Smooth muscle cell (in vitro differentiated cells): ENCODE measurements around the gene ADPRS. TPM values are rescaled to one million over a fixed set of nuclear protein-coding genes. Genes with fewer than 3 reads are reported as not detected.

Experiments used
- DNase-seq: peaks from one replicate; lab custom pipeline; 2025; ENCODE audit not compliant: unreplicated experiment; lab: John Stamatoyannopoulos, UW
- H2AFZ ChIP-seq: fragments of 200-600 bp; sonication (generic); 2 replicates; pipeline ENCODE4 v1.6.0; 2016; ENCODE audit warnings: antibody characterized with exemption, low read depth, mild to moderate bottlenecking
- H3F3A ChIP-seq: fragments of 200-600 bp; sonication (generic); 2 replicates; pipeline ENCODE4 v1.6.0; 2017; ENCODE audit warnings: antibody characterized with exemption, low read depth
- H3K27ac ChIP-seq: fragments of 200-600 bp; sonication (generic); 2 replicates; pipeline ENCODE4 v1.5.1; 2016; ENCODE audit warnings: low read depth, mild to moderate bottlenecking
- H3K27me3 ChIP-seq: fragments of 200-600 bp; sonication (generic); 2 replicates; pipeline ENCODE4 v1.6.1; 2016; ENCODE audit warnings: low read depth, mild to moderate bottlenecking
- H3K36me3 ChIP-seq: fragments of 200-600 bp; sonication (generic); 2 replicates; pipeline ENCODE4 v1.5.1; 2016; ENCODE audit warnings: low read depth
- H3K4me1 ChIP-seq: fragments of 200-600 bp; sonication (generic); 2 replicates; pipeline ENCODE4 v1.5.1; 2016; ENCODE audit warnings: low read depth
- H3K4me2 ChIP-seq: fragments of 200-600 bp; sonication (generic); 2 replicates; pipeline ENCODE4 v1.6.0; 2016; ENCODE audit warnings: mild to moderate bottlenecking
- H3K4me3 ChIP-seq: fragments of 200-600 bp; sonication (generic); 2 replicates; pipeline ENCODE4 v1.5.1; 2016; ENCODE audit warnings: mild to moderate bottlenecking
- H3K79me2 ChIP-seq: fragments of 200-600 bp; sonication (generic); 2 replicates; pipeline ENCODE4 v1.6.0; 2016; ENCODE audit warnings: low read depth, mild to moderate bottlenecking
- H3K9ac ChIP-seq: fragments of 200-600 bp; sonication (generic); 2 replicates; pipeline ENCODE4 v1.6.0; 2016; ENCODE audit warnings: low read depth
- H3K9me3 ChIP-seq: fragments of 200-600 bp; sonication (generic); replicated peaks from 2 replicates; pipeline ENCODE4 v1.5.1; 2016; ENCODE audit warnings: low read depth
- H4K20me1 ChIP-seq: fragments of 200-600 bp; sonication (generic); 2 replicates; pipeline ENCODE4 v1.6.0; 2016; ENCODE audit warnings: low read depth
- CTCF ChIP-seq: fragments of 200-600 bp; sonication (generic); IDR thresholded peaks from 2 replicates; pipeline ENCODE4 v1.5.1; 2017; ENCODE audit warnings: borderline replicate concordance, mild to moderate bottlenecking, antibody characterized with exemption; ENCODE audit not compliant: insufficient read depth, poor library complexity, severe bottlenecking
- WGBS: methylation state at CpG from one replicate; pipeline ENCODE4 v1.1.7; 2016; ENCODE audit warnings: low lambda C conversion rate; 5-methylcytosine and 5-hydroxymethylcytosine counted together
- polyA plus RNA-seq: library from polyadenylated mRNA; unstranded; fragments of >200 nt; fragmentation: Nextera tagmentation; extraction: Ambion mirVana; gene quantifications from 2 replicates; pipeline ENCODE4 v1.2.1, GENCODE V29; 2016
- total RNA-seq: library from RNA; depleted of rRNA; stranded (reverse); fragments of >200 nt; gene quantifications from 2 replicates; pipeline ENCODE4 v1.2.3, GENCODE V29; 2014

The ADPRS gene
- total and polyA plus RNA-seq, 2 experiments from 2014 or later: 31.0 to 38.8 TPM

DNA sequence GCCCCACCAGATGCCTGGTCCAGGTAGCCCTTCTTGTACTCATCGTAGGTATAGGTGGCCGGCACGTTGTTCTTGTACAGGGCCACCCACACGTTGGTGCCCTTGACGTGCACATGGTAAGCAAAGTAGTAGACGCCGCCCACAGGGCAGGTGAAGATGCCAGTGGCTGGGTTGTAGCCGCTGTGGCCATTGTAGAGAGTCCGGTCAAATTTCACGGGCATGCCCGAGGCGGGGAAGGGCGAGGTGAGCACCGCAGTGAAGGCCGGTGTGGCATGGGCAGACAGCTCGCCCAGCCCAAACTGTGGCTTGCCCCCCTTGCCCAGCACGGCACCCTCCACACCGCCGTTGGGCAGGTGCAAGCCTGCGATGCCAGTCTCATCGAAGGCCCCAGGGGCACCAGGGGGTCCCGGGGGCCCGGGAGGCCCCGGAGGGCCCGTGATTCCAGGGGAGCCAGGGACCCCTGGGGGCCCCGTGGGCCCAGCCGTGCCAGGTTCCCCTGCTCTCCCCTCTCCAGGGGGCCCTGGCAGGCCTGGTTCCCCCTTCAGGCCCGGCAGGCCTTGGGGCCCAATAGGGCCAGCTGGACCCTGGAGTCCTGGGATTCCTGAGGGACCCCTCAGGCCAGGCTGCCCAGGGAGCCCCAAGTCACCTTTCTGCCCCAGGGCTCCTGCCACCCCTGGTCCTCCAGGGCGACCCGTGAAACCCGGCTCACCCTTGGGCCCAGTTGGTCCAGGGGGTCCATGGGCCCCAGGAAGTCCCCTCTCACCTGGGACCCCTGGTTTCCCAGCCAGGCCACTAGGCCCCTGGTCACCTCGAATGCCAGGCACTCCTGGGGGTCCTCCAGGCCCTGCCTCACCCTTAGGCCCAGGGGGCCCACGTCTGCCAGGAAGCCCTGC lies 9.2 kb downstream of the ADPRS start:
- no peak for DNase-seq
- Histone ChIP-seq H3K4me1 (no peaks in the 10 kb centered on the region), H3K4me2 (no peak overlapping the region), H3K27ac (no peak overlapping the region), H3K4me3 (no peak overlapping the region), H3K36me3 (no peaks in the 10 kb centered on the region), H2AFZ (no peak overlapping the region), H3K27me3 (no peaks in the 10 kb centered on the region), H3F3A (peaks cover 9% of the 10 kb centered on the region), H4K20me1 (no peaks in the 10 kb centered on the region), H3K9ac (no peak overlapping the region), H3K9me3 (no peaks in the 10 kb centered on the region), H3K79me2 (no peaks in the 10 kb centered on the region)
- no peak for TF ChIP-seq CTCF
- 94% methylated on average over 33 of the region's 33 CpGs for WGBS

DNA sequence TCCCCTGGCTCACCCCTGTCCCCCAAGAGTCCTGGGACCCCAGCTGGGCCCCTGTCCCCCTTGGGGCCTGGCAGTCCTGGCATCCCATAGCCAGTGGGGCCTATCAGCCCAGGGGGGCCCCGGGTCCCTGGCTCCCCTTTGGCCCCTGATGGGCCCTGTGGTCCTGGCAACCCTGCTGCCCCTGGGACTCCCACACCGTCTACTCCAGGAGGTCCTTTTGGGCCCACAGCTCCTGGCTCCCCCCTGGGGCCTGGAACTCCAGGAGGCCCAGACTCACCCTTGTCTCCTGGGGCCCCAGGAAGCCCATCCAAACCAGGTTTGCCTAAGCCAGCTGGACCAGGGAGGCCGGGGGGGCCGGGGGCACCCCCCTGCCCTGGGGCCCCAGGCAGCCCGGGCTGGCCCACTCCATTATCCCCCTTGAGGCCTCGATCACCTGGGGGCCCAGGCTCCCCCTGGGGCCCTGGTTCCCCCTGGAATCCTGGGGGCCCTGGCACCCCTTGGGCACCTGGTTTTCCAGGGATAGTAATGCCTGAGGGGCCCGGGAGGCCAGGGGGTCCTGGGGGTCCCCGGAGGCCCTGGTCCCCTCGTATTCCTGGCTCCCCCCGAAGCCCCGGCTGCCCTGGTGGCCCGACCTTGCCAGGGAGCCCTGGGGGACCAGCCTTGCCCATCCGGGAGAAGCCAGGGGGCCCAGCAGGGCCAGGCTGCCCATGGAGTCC lies 10.1 kb downstream of the ADPRS start:
- DNase-seq: no peak
- WGBS: 93% methylated on average over 13 of the region's 13 CpGs
- H3K27ac ChIP-seq: no peak overlapping the region

GRCh38 chr1:36099681-36100341 lies 11.1 kb downstream of the ADPRS start:
- no peak overlapping the region for H3K27ac ChIP-seq
- DNase-seq: peak; percentile 22
- H3K4me2 ChIP-seq: no peak overlapping the region
- peaks cover 4% of the 10 kb centered on the region for H3F3A ChIP-seq
- peak; percentile 80 for TF ChIP-seq CTCF
- 50% methylated on average over 13 of the region's 18 CpGs for WGBS
- no peak overlapping the region for H2AFZ ChIP-seq
- H3K36me3 ChIP-seq: no peaks in the 10 kb centered on the region
- H3K9ac ChIP-seq: no peak overlapping the region
- no peaks in the 10 kb centered on the region for H3K9me3 ChIP-seq
- no peaks in the 10 kb centered on the region for H3K4me1 ChIP-seq
- H3K4me3 ChIP-seq: no peak overlapping the region
- H4K20me1 ChIP-seq: no peaks in the 10 kb centered on the region
- no peaks in the 10 kb centered on the region for H3K79me2 ChIP-seq
- no peaks in the 10 kb centered on the region for H3K27me3 ChIP-seq

More for the DNA sequence above, 10.1 kb downstream of the ADPRS start:
- no peaks in the 10 kb centered on the region for H3K4me1 ChIP-seq
- H3K79me2 ChIP-seq: no peaks in the 10 kb centered on the region
- no peaks in the 10 kb centered on the region for H3K27me3 ChIP-seq
- no peaks in the 10 kb centered on the region for H3K36me3 ChIP-seq
- no peaks in the 10 kb centered on the region for H4K20me1 ChIP-seq
- TF ChIP-seq CTCF: no peak
- no peaks in the 10 kb centered on the region for H3K9me3 ChIP-seq
- no peak overlapping the region for H2AFZ ChIP-seq
- no peak overlapping the region for H3K4me2 ChIP-seq
- peaks cover 8% of the 10 kb centered on the region for H3F3A ChIP-seq
- no peak overlapping the region for H3K4me3 ChIP-seq
- H3K9ac ChIP-seq: no peak overlapping the region
